GM18907 (cell line): ENCODE measurements around the gene IPPK.
A peak's percentile ranks its signal among the peaks of the same experiment; 100 is the strongest.
"Not testable (repeated sequence)": the region's sequence is repeated elsewhere in the genome, so short reads cannot be mapped to it uniquely, and the experiment has no call there.

Experiments used
- ATAC-seq: cut with Tn5 transposase; IDR thresholded peaks from one replicate; pipeline ENCODE4 v1.9.1; 2021; ENCODE audit warnings: mild to moderate bottlenecking, moderate library complexity; ENCODE audit not compliant: unreplicated experiment

Gene IPPK

DNA sequence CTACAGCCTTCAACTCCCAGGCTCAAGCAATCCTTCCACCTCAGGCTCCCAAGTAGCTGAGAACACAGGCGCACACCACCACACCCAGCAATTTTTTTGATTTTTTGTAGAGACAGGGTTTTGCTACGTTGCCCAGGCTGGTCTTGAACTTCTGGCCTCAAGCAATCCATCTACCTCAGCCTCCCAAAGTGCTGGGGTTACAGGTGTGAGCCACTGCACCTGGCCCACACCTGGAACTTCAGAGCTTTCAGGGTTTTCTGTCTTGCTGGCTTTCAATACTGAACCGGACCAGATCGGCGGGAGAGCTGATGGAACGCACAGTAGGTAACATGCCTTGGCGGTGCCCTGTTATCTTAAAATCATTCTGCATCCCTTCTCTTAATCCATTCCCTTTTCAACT lies 30.8 kb downstream of the IPPK start:
- ATAC-seq = no peak

DNA sequence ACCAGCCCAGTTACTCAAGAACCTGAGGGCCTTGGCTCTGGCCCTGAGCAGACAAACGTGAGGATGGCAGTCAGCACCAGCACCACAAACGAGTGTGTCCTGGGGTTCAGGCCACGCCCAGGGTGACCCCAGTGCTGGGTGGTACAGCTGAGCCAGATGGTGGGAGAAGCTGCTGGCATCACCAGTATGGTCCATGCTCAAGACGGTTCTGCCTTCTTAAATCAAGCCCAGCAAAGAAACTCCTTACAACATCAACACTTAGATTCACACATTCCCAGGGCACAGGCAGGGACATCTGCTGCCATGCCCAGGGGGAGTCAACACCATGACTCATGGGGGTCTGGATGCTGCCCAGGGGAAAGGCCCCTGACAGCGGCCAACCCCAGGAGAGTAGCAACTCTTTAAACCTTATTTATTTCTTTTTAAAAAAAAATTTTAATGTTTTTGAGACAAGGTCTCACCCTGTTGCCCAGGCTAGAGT lies 31.3 kb downstream of the IPPK start:
- no peak for ATAC-seq

DNA sequence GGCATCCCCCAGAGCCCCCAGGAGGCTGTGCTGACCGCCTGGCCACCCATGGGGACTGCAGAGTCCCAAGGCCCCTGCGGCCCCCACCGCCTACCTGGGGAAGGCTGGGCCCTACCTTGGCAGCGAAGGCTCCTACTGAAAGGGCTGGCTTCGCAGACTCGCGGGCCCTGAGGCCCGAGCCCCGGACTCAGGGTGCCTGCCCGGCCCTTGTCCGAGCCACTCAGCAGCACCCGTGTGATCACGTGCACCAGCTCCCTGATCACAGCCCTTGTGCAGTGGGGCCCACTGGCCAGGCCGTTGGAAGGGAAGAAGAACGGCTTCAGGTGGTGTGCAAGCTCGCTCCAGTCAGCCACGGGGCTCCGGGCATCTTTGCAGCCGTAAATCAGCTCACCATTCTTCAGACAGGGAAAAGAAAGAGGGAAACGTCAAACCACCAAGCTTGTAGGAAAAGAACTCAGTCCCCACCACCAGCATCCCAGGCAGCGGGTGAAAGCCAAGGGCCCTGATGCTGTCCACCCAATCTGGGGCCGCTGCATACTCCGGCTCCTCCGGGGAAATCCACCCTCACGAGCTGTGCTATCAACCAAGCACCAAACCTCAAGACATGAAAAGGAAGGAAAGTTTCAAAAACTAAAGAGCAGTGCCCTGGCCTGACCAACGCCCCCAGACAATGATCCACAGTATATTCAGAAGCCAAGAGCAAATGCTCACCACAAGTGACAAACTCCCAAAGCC lies 31.9 kb downstream of the IPPK start:
- no peak for ATAC-seq

DNA sequence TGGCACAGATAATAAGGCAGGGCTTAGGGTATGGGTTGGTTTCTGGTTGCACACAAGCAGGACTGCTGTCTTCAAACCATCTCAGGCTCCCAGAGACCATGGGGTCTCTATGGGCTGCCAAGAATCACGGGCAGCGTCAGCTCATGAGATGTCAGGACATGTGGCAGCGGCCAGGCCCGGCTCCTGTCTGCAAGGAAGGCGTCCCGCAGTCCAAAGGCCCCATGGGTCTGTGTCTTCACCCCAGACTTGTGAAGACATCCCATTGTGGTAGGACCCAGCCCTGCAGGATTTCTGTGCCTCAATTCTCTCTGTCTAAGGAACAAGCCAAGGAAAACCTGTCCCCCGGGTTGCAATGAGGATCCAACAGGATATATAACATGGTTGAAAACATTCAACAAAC lies 32.6 kb downstream of the IPPK start:
- ATAC-seq = no peak

DNA sequence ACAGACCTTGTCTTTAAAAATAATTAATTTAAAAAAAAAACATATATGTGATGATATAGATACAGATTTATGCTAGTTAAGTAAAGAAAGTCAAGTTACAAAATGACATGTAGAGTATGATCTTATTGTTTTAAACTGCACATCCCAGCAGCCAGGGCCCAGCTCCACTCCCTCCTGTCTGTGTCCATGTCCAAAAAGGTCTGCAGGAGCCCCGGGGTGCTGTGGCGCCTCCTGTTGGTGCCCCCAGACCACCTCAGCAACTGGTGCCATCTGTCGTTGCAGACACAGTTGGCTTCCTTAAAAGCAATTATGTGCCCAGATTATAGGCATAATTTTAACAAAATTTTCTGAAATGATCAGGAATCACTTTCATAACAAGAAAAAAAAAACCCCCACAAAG lies 33.3 kb downstream of the IPPK start:
- ATAC-seq = no peak

DNA sequence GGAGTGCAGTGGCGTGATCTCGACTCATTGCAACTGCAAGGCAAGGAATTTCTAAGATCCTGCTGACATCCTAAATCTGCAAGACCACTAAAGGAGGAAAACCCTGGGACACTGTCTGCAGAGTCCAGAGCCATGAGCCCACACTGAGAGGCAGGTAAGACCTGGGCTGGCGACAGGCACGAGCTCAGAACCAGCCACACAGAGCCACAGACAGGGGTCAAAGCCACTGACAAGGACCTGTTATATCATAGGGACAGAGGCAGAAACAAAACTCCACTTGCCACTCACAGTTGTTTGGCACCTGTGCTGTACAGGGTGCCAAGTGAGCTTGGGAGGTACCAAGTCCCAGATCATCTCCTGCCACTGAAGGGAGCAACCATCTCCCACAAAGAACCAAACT lies 34.2 kb downstream of the IPPK start:
- ATAC-seq = no peak

DNA sequence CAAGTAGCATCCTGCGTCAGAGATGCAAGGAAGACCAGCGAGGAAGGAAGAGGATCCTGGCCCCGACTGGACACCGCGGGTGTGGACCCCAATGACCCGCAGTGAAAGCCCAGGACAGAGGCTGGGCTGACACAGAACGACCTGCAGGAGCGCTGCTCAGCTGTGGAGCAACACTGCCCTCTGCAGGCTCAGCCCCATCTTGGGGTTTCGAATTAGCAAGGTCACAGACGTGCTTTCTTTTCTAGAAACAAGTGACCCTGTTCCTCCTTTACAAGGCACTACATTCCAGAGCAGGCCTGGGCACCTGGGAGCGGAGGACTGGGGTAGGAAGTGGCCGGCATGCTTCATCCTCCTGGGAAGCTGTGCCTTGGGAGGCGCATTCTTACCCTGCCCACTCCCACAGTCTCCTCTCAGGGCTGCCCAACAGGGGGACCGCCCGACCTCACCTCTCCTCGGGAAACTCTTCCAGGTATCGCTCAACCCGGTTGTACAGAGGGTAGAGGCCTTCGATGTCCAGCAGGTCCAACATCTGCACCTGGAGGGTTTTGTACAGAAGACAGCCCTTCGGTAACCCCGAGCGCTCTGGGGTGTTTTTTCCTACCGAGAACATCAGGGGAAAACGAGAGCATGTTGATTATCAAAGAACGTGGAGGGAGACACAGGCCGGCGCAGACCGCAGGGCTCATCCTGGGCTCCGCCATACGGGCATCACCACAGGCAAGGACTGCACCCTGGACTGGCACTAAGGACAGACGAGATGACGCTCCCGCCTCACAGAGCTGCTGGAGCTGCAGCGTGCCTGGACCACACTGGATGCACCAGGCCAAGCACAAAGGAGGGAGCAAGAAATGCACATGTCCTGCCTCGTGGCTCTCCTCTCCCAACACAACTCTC lies 35.0 kb downstream of the IPPK start:
- ATAC-seq = peak; percentile 54

DNA sequence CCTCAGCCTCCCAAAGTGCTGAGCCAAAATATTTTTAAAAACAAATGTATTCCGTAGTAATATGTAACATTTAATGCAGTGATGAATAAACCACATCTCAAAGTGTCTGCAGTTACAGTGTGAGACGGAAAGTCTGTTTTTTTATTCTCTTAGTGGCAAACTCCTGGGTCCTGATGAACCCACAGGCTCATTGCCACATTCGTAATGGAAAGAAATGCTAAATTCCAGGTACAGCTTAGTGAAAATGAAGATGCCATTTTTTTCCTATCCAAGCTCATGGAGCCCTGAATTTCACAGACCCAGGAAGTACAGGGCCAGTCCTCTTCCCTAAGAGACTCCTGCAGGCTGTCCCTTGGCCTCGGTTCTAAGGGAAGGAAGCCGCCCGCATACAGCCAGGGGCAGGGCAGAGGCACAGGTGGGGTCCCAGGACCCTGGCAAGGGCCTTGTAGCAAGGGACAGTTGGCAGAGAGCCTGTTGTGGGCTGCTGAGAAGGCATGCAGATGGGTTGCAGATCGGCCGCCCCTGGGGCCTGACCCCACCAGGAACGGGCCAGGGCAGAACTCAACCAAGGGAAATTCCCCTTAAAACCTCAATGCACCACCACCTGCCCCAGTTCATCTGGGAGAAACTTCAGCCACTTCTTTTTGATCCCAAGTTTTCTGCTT lies 36.2 kb downstream of the IPPK start:
- no peak for ATAC-seq

DNA sequence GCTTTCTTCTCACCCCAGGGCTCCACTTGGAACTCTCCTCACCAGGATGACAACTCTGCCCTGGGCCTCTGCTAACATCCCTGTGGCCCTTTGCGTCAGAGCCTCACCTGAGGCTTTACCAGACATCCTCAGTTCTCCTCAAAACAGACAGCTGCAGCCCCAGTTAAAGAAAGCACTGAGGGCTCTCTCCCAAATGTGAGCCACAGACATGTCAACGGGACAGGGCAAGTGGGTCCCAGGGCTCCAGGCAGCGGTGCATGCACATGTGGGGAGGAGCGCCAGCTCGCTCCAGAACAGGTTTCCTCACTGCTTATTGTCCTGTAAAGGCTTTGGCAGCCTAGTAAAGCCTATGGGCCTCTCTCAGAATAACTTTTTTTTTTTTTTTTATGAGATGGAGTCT lies 37.3 kb downstream of the IPPK start:
- ATAC-seq = no peak

DNA sequence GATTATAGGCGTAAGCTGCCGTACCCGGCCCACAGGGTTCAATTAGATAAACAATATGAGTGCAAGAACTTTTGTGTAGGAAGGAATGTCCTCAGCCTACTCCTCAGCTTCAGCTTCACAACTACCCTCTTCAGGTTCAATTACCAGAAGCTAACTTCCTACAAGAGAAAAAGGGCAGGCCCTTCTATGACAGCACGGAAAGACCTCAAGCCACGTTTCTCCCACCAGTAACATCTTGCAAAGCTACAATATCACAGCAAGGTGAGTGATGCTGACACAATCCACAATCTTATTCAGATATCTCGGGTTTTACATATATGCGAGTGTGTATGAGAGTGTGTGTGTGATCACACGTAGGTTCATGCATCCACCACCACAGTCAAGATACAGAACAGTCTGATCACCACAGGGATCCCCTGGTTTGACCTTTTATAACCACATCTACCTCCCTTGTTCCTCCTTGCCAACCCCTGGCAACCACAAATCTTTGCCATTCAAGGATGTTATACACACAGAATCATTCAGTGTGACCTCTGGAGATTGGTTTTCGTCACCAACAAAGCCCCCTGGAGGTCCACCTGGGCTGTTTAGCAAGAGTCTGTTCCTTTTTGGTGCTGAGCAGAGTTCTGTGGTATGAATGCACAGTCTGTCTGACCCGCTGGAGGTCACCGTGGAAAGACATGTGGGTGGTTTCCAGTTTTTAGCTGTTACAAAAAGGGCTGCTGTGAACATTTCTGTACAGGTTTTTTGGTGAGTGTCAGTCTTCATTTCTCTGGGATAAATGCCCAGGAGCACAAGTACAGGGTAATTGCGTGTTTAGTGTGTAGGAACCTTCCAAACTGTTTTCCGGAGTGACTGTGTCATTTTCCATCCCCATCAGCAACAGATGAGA lies 38.2 kb downstream of the IPPK start:
- no peak for ATAC-seq

DNA sequence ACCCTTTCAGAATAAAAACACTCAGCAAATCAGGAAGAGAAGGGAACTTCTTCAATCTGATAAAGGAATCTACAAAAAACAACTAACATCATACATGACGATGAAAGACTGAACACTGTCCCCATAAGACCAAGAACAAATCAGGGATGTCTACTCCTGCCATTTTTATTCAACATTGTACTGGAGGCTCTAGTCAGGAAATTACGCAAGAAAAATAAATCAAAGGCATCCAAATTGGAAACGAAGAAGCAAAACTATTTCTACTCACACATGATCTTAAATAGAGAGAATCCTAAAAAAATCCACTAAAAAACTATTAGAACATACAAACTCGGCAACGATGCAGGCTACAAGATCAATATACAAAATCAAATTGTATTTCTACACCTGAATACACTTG lies 42.3 kb downstream of the IPPK start:
- no peak for ATAC-seq

DNA sequence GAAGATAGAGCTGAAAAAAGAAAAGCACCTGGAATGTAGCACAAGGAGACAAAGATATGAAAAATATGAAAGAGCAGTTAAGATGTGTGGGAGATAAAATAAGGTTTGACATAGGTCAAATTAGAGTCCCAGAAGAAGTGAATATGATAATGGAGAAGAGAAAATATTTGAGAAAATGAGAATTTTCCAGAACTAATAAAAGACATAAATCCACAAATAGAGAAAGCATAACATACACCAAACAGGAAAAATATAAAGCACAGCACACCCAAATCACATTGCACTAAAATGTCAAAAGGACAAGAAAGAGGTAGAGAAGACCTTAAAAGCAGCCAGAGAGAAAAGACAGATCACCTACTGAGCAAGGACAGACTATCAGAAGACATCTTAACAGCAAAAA lies 43.4 kb downstream of the IPPK start:
- no peak for ATAC-seq

DNA sequence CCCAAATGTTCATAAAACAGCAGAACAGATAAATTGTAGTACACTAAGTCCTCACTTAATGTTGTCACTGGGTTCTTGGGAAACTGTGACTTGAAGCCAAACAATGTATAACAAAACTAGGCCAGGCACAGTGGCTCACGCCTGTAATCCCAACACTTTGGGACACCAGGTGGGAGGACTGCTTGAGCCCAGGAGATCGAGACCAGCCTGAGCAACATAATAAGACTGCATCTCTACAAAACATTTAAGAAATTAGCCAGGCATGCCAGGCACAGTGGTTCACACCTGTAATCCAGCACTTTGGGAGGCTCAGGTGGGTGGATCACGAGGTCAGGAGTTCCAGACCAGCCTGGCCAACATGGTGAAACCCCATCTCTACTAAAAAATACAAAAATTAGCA lies 46.0 kb downstream of the IPPK start:
- ATAC-seq = not testable (repeated sequence)

DNA sequence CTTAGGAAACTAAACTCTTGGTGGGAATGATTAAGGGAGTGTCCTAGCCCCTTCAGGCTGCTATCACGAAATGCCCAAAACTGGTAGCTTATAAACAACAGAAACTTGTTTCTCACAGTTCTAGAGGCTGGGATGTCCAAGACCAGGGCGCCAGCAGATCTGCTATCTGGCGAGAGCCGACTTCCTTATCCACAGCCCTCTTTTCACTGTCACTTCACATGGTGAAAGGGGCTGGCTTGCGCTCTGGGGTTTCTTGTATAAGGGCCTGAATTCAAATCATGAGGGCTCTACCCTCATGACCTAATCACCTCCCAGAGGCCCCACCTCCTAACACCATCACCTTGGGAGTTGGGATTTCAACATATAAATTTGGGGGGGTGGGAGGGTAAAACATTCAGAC lies 49.1 kb downstream of the IPPK start:
- no peak for ATAC-seq

DNA sequence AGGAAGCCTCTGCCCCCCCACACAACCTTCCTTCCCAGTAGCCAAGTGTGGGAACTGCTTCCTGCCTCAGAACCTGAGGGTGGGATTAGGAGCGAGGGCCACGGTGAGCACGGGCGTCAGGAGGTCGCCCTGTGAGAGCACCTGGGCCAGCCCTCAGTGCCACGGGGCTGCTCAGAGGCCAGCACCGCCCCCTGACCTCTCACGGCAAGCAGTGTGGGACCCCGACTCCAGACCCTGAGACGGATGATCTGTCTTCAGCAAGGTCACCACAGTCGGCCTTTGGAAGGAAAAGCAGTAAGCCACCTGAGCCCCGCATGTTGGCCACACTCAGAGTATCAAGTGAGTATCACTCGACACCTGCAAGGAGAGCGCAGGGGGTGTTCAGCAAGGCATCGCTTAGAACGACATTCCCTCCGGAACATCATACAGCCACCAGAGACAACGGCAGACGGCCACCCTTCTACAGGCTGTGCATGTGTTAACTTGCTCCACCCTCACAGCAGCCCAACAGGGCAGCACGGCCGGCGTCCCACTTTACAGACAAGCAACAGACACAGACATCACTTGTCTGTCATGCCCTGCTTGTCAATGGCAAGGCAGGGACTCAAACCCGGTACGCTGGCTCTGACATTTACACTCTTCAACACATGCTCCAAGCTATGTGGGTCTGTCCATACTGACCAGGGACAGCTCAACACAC lies 50.2 kb downstream of the IPPK start:
- no peak for ATAC-seq

DNA sequence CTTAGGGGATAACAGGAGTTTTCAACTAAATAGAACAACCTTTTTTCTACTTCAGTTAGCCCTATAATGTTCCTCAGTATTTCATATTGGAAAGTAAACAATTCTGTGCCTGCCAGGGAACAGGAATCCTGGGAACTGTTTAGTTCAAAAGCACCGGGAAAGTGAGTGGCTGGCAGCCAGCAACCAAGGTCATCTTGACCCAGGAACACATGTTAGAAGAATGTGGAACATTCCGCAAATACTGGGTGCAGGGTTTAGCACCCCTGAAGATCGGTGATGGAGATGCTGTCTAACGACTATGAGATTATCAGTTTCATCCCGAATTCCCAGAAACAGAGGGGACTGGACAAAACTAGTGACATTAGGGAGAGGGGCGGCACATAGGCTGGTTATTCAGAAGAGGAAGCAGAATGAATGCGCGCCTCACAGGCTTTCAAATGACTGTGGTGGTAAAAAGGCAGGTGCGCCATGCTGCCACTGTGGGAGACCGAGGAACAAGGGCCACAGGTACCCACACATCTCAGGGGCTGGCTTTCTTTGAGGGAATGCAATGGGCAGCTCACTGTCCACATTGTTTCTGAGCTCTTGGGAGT lies 51.2 kb downstream of the IPPK start:
- no peak for ATAC-seq

DNA sequence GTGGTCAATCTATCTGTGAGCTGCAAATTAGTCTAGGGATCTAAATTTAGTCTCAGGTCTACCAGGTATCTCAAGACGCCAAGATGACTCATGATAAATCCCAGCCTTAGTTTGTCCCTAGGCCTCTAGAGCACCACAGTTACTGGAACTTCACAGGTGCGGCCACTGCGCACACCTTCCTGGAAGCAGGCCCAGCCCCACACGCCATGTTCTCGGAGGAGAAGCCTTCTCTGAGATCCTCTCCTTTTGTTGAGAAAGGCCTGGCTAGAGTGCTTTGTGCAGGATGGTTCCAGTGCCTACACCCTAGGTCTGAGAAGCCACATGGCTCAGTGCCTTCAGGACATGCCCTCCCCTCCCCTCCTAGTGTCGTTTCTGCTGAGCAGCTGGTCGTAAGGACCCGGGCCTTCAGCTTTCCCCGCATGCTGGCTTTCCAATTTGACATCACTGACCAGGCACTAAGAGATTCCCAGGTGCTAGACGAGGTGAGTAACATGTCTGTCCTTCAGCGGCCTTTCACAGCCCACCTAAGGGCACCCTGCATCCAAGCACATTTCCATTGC lies 51.9 kb downstream of the IPPK start:
- ATAC-seq = no peak

DNA sequence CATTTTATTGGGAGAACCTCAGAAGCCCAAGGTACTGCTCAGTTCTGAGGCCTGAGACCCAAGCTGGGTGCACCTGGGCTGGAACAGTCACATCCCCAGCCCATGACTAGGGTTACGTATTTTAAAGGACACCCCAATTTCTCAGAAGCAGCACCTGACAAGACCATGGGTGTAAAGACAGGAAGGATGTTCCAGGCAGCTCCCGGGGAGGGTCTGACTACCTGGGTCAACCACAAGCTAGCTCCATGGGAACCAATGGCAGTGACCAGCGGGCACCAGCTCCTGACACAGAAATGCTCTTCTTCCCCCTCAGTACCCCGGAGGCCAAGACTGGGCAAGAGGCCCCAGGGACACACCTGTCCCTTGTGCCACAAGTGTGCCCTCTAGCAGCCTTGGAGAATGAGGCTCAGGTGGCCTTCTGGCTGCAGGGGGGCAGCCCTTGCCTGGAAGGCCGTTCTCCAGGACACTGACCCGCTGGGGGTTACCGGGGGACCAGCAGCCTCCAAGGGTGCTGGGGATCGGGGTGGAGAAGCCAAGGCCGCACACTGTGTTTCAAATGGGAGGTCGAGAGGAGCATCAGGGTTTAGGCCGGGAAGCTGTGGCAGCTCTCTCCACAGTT lies 52.6 kb downstream of the IPPK start:
- no peak for ATAC-seq

DNA sequence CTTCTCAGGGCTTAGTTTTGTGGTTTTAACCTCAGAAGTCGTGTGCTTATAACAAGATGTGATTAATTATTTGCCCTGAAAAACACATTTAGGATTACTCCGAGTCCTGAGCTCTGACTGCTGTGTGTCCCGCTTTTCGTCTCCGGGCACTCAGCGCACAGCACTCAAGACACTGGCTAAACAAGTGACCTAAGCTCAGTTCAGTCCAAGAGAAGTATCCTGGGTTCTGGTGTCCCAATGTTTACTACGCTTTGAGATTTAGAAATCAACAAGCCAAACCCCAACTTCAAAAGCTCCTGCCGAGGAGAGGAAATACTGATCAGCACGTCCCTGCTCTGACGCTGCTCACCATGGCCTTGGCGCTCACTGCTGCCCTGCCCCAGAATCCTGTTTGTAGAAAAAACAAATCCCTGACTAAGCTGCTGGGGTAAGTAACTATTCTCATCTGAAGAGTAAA lies 53.2 kb downstream of the IPPK start:
- ATAC-seq = no peak
